NCI-H446 (cell line): ENCODE results near the gene CHIT1.
A peak's percentile ranks its signal among the peaks of the same experiment; 100 is the strongest.

Experiments
- DNase-seq, 2 experiments: peaks; one replicate each; lab custom pipeline; 2025; lab: John Stamatoyannopoulos, UW

Gene CHIT1

GRCh38 chr1:203216274-203217138 lies 13.0 kb downstream of the CHIT1 start:
- DNase-seq: peak; percentile 60 to 85

GRCh38 chr1:203215573-203215972 lies 13.9 kb downstream of the CHIT1 start:
- no peak for DNase-seq

GRCh38 chr1:203214871-203215270 lies 14.6 kb downstream of the CHIT1 start:
- no peak for DNase-seq

GRCh38 chr1:203213126-203213525 lies 16.3 kb downstream of the CHIT1 start:
- DNase-seq: no peak

- DNase-seq: no peak
These were observed 17.7 kb downstream of the CHIT1 start for GRCh38 chr1:203211812-203212211.

- no peak for DNase-seq
These were observed 18.5 kb downstream of the CHIT1 start for GRCh38 chr1:203210988-203211387.

- no peak for DNase-seq
These were observed 19.1 kb downstream of the CHIT1 start for GRCh38 chr1:203210350-203210749.

GRCh38 chr1:203208181-203208580 lies 21.3 kb downstream of the CHIT1 start:
- DNase-seq: no peak

GRCh38 chr1:203207751-203208150 lies 21.7 kb downstream of the CHIT1 start:
- no peak for DNase-seq

GRCh38 chr1:203206129-203206687 lies 23.3 kb downstream of the CHIT1 start:
- DNase-seq: no peak

GRCh38 chr1:203204756-203205155 lies 24.7 kb downstream of the CHIT1 start:
- DNase-seq: no peak

- no peak for DNase-seq
These were observed 26.8 kb downstream of the CHIT1 start for GRCh38 chr1:203202431-203203245.

- DNase-seq: no peak
These were observed 27.8 kb downstream of the CHIT1 start for GRCh38 chr1:203201516-203202205.

- DNase-seq: no peak
These were observed 28.6 kb downstream of the CHIT1 start for GRCh38 chr1:203200916-203201315.

GRCh38 chr1:203199816-203200571 lies 29.5 kb downstream of the CHIT1 start:
- no peak for DNase-seq

- DNase-seq: no peak
These were observed 30.0 kb downstream of the CHIT1 start for GRCh38 chr1:203199481-203199815.

- DNase-seq: no peak
These were observed 30.5 kb downstream of the CHIT1 start for GRCh38 chr1:203199002-203199401.

- no peak for DNase-seq
These were observed 31.8 kb downstream of the CHIT1 start for GRCh38 chr1:203197625-203198024.

GRCh38 chr1:203196371-203196770 lies 33.1 kb downstream of the CHIT1 start:
- no peak for DNase-seq

- no peak for DNase-seq
These were observed 38.5 kb downstream of the CHIT1 start for GRCh38 chr1:203190949-203191348.

- no peak for DNase-seq
These were observed 39.5 kb downstream of the CHIT1 start for GRCh38 chr1:203189951-203190352.
